Non-pigmented ciliary epithelial cell (primary cell): Measurements from ENCODE around the gene THRB.

ENCODE experiments used
- DNase-seq: peaks from one replicate; pipeline ENCODE4 v3.0.0-alpha.2; 2010; ENCODE audit warnings: low read depth

The THRB gene

GRCh38 chr3:24303057-24303754 lies 191.4 kb downstream of the THRB start:
- DNase-seq = no peak

- no peak for DNase-seq
Observed at GRCh38 chr3:24302396-24302795, 192.3 kb downstream of the THRB start.

GRCh38 chr3:24300949-24301348 lies 193.7 kb downstream of the THRB start:
- no peak for DNase-seq

- no peak for DNase-seq
Observed at GRCh38 chr3:24299806-24300626, 194.6 kb downstream of the THRB start.

GRCh38 chr3:24299246-24299805 lies 195.3 kb downstream of the THRB start:
- DNase-seq = no peak

- DNase-seq = no peak
Observed at GRCh38 chr3:24296441-24297205, 198.0 kb downstream of the THRB start.

- no peak for DNase-seq
Observed at GRCh38 chr3:24294150-24294549, 200.5 kb downstream of the THRB start.

- no peak for DNase-seq
Observed at GRCh38 chr3:24291646-24292045, 203.0 kb downstream of the THRB start.

- DNase-seq = no peak
Observed at GRCh38 chr3:24290596-24290995, 204.1 kb downstream of the THRB start.

GRCh38 chr3:24288496-24289236 lies 206.0 kb downstream of the THRB start:
- DNase-seq = no peak

- DNase-seq = no peak
Observed at GRCh38 chr3:24287755-24288450, 206.7 kb downstream of the THRB start.

- no peak for DNase-seq
Observed at GRCh38 chr3:24286405-24286804, 208.2 kb downstream of the THRB start.

- DNase-seq = no peak
Observed at GRCh38 chr3:24278543-24278942, 216.1 kb downstream of the THRB start.

GRCh38 chr3:24273491-24273890 lies 221.2 kb downstream of the THRB start:
- no peak for DNase-seq

- no peak for DNase-seq
Observed at GRCh38 chr3:24272875-24273274, 221.8 kb downstream of the THRB start.

- no peak for DNase-seq
Observed at GRCh38 chr3:24272408-24272807, 222.2 kb downstream of the THRB start.

GRCh38 chr3:24271228-24271627 lies 223.4 kb downstream of the THRB start:
- DNase-seq = no peak

- no peak for DNase-seq
Observed at GRCh38 chr3:24270744-24271143, 223.9 kb downstream of the THRB start.

- no peak for DNase-seq
Observed at GRCh38 chr3:24270204-24270691, 224.4 kb downstream of the THRB start.

GRCh38 chr3:24264748-24265158 lies 229.9 kb downstream of the THRB start:
- DNase-seq = peak; percentile 14

- DNase-seq = no peak
Observed at GRCh38 chr3:24264011-24264410, 230.6 kb downstream of the THRB start.
